Body of pancreas (tissue), 4 donors: ENCODE results near the gene CDH22.

Experiments used
- CTCF ChIP-seq, 7 experiments: fragments of 450-650 bp in 4 of 7; fragments of 200-600 bp in 3 of 7; sonication (generic) in 3 of 7; IDR thresholded peaks; one replicate each; pipeline ENCODE4 v1.5.1; 2016 to 2019; ENCODE audit warnings: antibody characterized with exemption in 7 of 7
- POLR2A ChIP-seq, 3 donors: fragments of 450-650 bp; IDR thresholded peaks; one replicate each; pipeline ENCODE4 v1.6.1; 2016; ENCODE audit warnings: antibody characterized with exemption in 3 of 3, mild to moderate bottlenecking in 2 of 3

DNA sequence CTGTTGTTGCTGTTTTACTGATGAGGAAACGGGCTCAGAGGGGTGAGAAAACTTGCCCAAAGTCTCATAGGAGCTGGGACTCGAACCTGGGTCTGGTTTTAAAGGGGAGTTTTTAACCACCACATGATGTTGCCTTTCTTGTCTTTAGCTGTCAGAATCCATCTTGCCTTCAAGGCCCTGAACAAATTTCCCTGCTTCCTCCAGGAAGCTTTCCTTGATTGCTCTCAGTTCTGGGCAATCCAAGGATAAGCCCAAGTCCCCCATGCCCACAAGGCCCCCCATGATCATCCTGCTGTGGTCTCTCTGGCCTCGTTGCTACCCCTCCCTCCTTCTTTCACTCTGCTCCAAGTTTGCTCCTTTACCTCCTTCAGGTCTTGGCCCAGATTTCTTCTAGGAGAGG is 116.7 kb downstream of the CDH22 start:
- TF ChIP-seq CTCF (IDR thresholded peaks at IDR 0.05) (no peak), POLR2A (IDR thresholded peaks at IDR 0.05) (no peak)
